Subcutaneous abdominal adipose tissue (tissue), 5 donors: Measurements from ENCODE around the gene ZNF407.

Source experiments
- H3K27ac ChIP-seq: one replicate; pipeline ENCODE4 v1.7.0; 2013; ENCODE audit warnings: low read depth, mild to moderate bottlenecking, inconsistent platforms, low read length, moderate library complexity
- H3K27me3 ChIP-seq, 5 donors: one replicate each; pipeline ENCODE4 v1.7.0; 2013; ENCODE audit warnings: low read length in 5 of 5, inconsistent platforms in 1 of 5; ENCODE audit not compliant: control insufficient read depth in 5 of 5, insufficient read depth in 4 of 5
- H3K36me3 ChIP-seq, 5 donors: one replicate each; pipeline ENCODE4 v1.7.0; 2013; ENCODE audit warnings: low read length in 5 of 5; ENCODE audit not compliant: control insufficient read depth in 5 of 5, insufficient read depth in 5 of 5
- H3K4me1 ChIP-seq, 5 donors: one replicate each; pipeline ENCODE4 v1.7.0; 2013; ENCODE audit warnings: low read length in 5 of 5, mild to moderate bottlenecking in 3 of 5, moderate library complexity in 1 of 5; ENCODE audit not compliant: control insufficient read depth in 5 of 5, insufficient read depth in 5 of 5
- H3K4me3 ChIP-seq, 5 donors: one replicate each; pipeline ENCODE4 v1.7.0; 2013; ENCODE audit warnings: low read length in 5 of 5, low read depth in 1 of 5
- H3K9ac ChIP-seq, 5 donors: one replicate each; pipeline ENCODE4 v1.7.0; 2013; ENCODE audit warnings: low read length in 5 of 5, mild to moderate bottlenecking in 4 of 5, moderate library complexity in 3 of 5
- H3K9me3 ChIP-seq, 5 donors: one replicate each; pipeline ENCODE4 v1.7.0; 2013; ENCODE audit warnings: low read length in 5 of 5; ENCODE audit not compliant: control insufficient read depth in 5 of 5
- donor health status: healthy.
- donor health status: healthy.
- donor health status: healthy.
- donor health status: healthy.
- donor health status: healthy.

ZNF407 gene

GRCh38 chr18:74597662-74598349, at the start of gene ZNF407:
Gene ZNF407, plus strand, starts transcription at chr18:74597870. Its CDS starts 33,150 bp downstream, at chr18:74631020.
- Histone ChIP-seq H3K9me3 (no peaks in the 10 kb centered on the region), H3K36me3 (peaks cover 3 to 11% (median 7%) of the 10 kb centered on the region in 5 donors), H3K4me1 (peaks cover 0 to 31% (median 29%) of the 10 kb centered on the region in 5 donors)

GRCh38 chr18:74549591-74550104, 48.0 kb upstream of the ZNF407 start:
- no peak overlapping the region for H3K4me3 ChIP-seq
- H3K9ac ChIP-seq, result no peak overlapping the region
- H3K27ac ChIP-seq, result no peak overlapping the region
- no peaks in the 10 kb centered on the region for H3K36me3 ChIP-seq
- H3K9me3 ChIP-seq, result peaks cover 0 to 10% (median 3%) of the 10 kb centered on the region in 5 donors
- H3K27me3 ChIP-seq, result peaks cover 0 to 16% (median 4%) of the 10 kb centered on the region in 5 donors
- peaks cover 0 to 26% (median 16%) of the 10 kb centered on the region in 5 donors for H3K4me1 ChIP-seq

More at GRCh38 chr18:74597662-74598349, at the start of gene ZNF407:
- peak within 1 kb of the TSS; percentile 89 to 96 (median 93) for H3K4me3 ChIP-seq
- H3K9ac ChIP-seq, result peak within 1 kb of the TSS; percentile 93 to 99 (median 99)
- no peaks in the 10 kb centered on the region for H3K27me3 ChIP-seq
- H3K27ac ChIP-seq, result peak within 1 kb of the TSS; percentile 97

GRCh38 chr18:74550886-74551285, 46.8 kb upstream of the ZNF407 start:
- Histone ChIP-seq H3K27me3 (peaks cover 0 to 15% (median 8%) of the 10 kb centered on the region in 5 donors), H3K4me1 (peaks cover 0 to 20% (median 16%) of the 10 kb centered on the region in 5 donors), H3K36me3 (no peaks in the 10 kb centered on the region), H3K9me3 (peaks cover 0 to 10% (median 3%) of the 10 kb centered on the region in 5 donors), H3K27ac (no peak overlapping the region), H3K4me3 (no peak overlapping the region), H3K9ac (no peak overlapping the region)

GRCh38 chr18:74551452-74551851, 46.2 kb upstream of the ZNF407 start:
- Histone ChIP-seq H3K9ac (no peak overlapping the region), H3K27ac (no peak overlapping the region), H3K36me3 (no peaks in the 10 kb centered on the region), H3K4me1 (peaks cover 0 to 15% (median 10%) of the 10 kb centered on the region in 5 donors), H3K9me3 (peaks cover 0 to 10% (median 3%) of the 10 kb centered on the region in 5 donors), H3K4me3 (no peak overlapping the region), H3K27me3 (peaks cover 0 to 15% (median 8%) of the 10 kb centered on the region in 5 donors)

GRCh38 chr18:74551936-74552555, 45.6 kb upstream of the ZNF407 start:
- peaks cover 0 to 10% (median 3%) of the 10 kb centered on the region in 5 donors for H3K9me3 ChIP-seq
- H3K27ac ChIP-seq, result no peak overlapping the region
- H3K9ac ChIP-seq, result no peak overlapping the region
- H3K36me3 ChIP-seq, result no peaks in the 10 kb centered on the region
- peaks cover 0 to 15% (median 8%) of the 10 kb centered on the region in 5 donors for H3K27me3 ChIP-seq
- H3K4me3 ChIP-seq, result no peak overlapping the region
- peaks cover 0 to 9% (median 4%) of the 10 kb centered on the region in 5 donors for H3K4me1 ChIP-seq

GRCh38 chr18:74556126-74556525, 41.5 kb upstream of the ZNF407 start:
- H3K9ac ChIP-seq, result no peak overlapping the region
- H3K27ac ChIP-seq, result no peak overlapping the region
- no peaks in the 10 kb centered on the region for H3K36me3 ChIP-seq
- H3K27me3 ChIP-seq, result peaks cover 0 to 18% (median 11%) of the 10 kb centered on the region in 5 donors
- H3K4me1 ChIP-seq, result peaks cover 0 to 2% (median 0%) of the 10 kb centered on the region in 5 donors
- H3K9me3 ChIP-seq, result no peaks in the 10 kb centered on the region
- no peak overlapping the region for H3K4me3 ChIP-seq

- peaks cover 0 to 18% (median 9%) of the 10 kb centered on the region in 5 donors for H3K27me3 ChIP-seq
- no peaks in the 10 kb centered on the region for H3K4me1 ChIP-seq
- H3K36me3 ChIP-seq, result no peaks in the 10 kb centered on the region
- H3K9ac ChIP-seq, result no peak overlapping the region
- H3K4me3 ChIP-seq, result no peak overlapping the region
- H3K9me3 ChIP-seq, result no peaks in the 10 kb centered on the region
- H3K27ac ChIP-seq, result no peak overlapping the region
These were observed 39.6 kb upstream of the ZNF407 start for GRCh38 chr18:74558096-74558495.

GRCh38 chr18:74562131-74562730, 35.4 kb upstream of the ZNF407 start:
- Histone ChIP-seq H3K27ac (no peak overlapping the region), H3K9me3 (no peaks in the 10 kb centered on the region), H3K36me3 (no peaks in the 10 kb centered on the region), H3K27me3 (peaks cover 0 to 4% (median 0%) of the 10 kb centered on the region in 5 donors), H3K9ac (no peak overlapping the region), H3K4me3 (no peak overlapping the region), H3K4me1 (no peaks in the 10 kb centered on the region)

GRCh38 chr18:74562775-74563174, 34.9 kb upstream of the ZNF407 start:
- H3K27me3 ChIP-seq, result peaks cover 0 to 4% (median 0%) of the 10 kb centered on the region in 5 donors
- H3K4me1 ChIP-seq, result no peaks in the 10 kb centered on the region
- no peak overlapping the region for H3K9ac ChIP-seq
- no peak overlapping the region for H3K4me3 ChIP-seq
- no peaks in the 10 kb centered on the region for H3K9me3 ChIP-seq
- no peak overlapping the region for H3K27ac ChIP-seq
- H3K36me3 ChIP-seq, result no peaks in the 10 kb centered on the region
